Heart left ventricle (tissue), 16 donors: ENCODE measurements around the gene ZNF79. TPM values are rescaled to one million over a fixed set of nuclear protein-coding genes. Genes with fewer than 3 reads are reported as not detected.

Source experiments
- ATAC-seq, 4 donors: fragments of 200-7000 bp; cut with Tn5 transposase; one replicate each; pipeline ENCODE4 v1.9.1; 2020 to 2022; ENCODE audit warnings: moderate library complexity in 4 of 4, mild to moderate bottlenecking in 3 of 4, moderate number of reproducible peaks in 1 of 4
- DNase-seq, 5 donors: peaks; one replicate each; pipeline ENCODE4 v3.0.0-alpha.2; 2020
- H3K27ac ChIP-seq, 12 donors: fragments of 200-600 bp; sonication (generic) in 4 of 12; one replicate each; pipeline versions ENCODE4 v1.5.0 to v1.8.0; 2016 to 2022; ENCODE audit warnings: mild to moderate bottlenecking in 2 of 12
- H3K27me3 ChIP-seq, 9 donors: fragments of 200-600 bp; sonication (generic) in 2 of 9; one replicate each; pipeline versions ENCODE4 v1.5.1 to v1.8.0; 2016 to 2022; ENCODE audit warnings: mild to moderate bottlenecking in 3 of 9
- H3K36me3 ChIP-seq, 9 donors: fragments of 200-600 bp; sonication (generic) in 2 of 9; one replicate each; pipeline versions ENCODE4 v1.5.0 to v1.8.0; 2018 to 2022; ENCODE audit warnings: mild to moderate bottlenecking in 2 of 9
- H3K4me1 ChIP-seq, 12 donors: fragments of 200-600 bp; sonication (generic) in 4 of 12; one replicate each; pipeline versions ENCODE4 v1.5.0 to v1.8.0; 2016 to 2022; ENCODE audit warnings: mild to moderate bottlenecking in 3 of 12
- H3K4me3 ChIP-seq, 12 donors: fragments of 200-600 bp; sonication (generic) in 4 of 12; one replicate each; pipeline versions ENCODE4 v1.5.0 to v1.8.0; 2017 to 2022; ENCODE audit warnings: mild to moderate bottlenecking in 9 of 12, moderate library complexity in 4 of 12
- H3K9me3 ChIP-seq, 12 donors: fragments of 200-600 bp; sonication (generic) in 4 of 12; one replicate each; pipeline versions ENCODE4 v1.5.0 to v1.8.0; 2016 to 2022; ENCODE audit warnings: mild to moderate bottlenecking in 1 of 12
- CTCF ChIP-seq, 12 donors: fragments of 200-600 bp; sonication (generic) in 4 of 12; IDR thresholded peaks; one replicate each; pipeline versions ENCODE4 v1.5.0 to v1.8.0; 2018 to 2022; ENCODE audit warnings: antibody characterized with exemption in 12 of 12, mild to moderate bottlenecking in 5 of 12
- POLR2A ChIP-seq, 2 donors: fragments of 450-650 bp; IDR thresholded peaks; one replicate each; pipeline ENCODE4 v1.6.1; 2017; ENCODE audit warnings: antibody characterized with exemption in 2 of 2, mild to moderate bottlenecking in 2 of 2, moderate library complexity in 2 of 2
- WGBS, 4 donors: extraction: QIAGEN DNeasy Blood & Tissue Kit in 2 of 4; methylation state at CpG; one replicate each; pipeline versions ENCODE4 v1.1.5 to v1.1.7; 2013 to 2018; 5-methylcytosine and 5-hydroxymethylcytosine counted together
- intact Hi-C, 10 donors: fragments of 100-400 bp; cut with DNase I; formaldehyde crosslinking; loops; one replicate each; pipeline versions ENCODE4 v1.11.1 to v1.14.2; 2022
- long read RNA-seq, 3 donors: library from polyadenylated mRNA; unstranded; transcript quantifications; one replicate each; pipeline ENCODE4 v2.0.0, GENCODE V29; 2020 to 2021
- polyA plus RNA-seq, 2 donors: library from polyadenylated mRNA; stranded (reverse); fragments of 200-250 nt; gene quantifications; one replicate each; pipeline ENCODE4 v1.2.3, GENCODE V29; 2013
- total RNA-seq, 9 donors: library from RNA; depleted of rRNA in 2 of 9; stranded (reverse); fragments of >200 nt in 2 of 9; fragmentation: NEBNext Ultra II Directional in 3 of 9; extraction: Animal tissue kit (Norgen Biotek cat#: 25700) in 3 of 9; gene quantifications; one replicate each; pipeline versions ENCODE4 v1.1.0 to v1.2.4, GENCODE V29; 2016 to 2023
- donor health status: ischemic (EF 13 %, LVEDD 7.1; RV severe dilation, severe dysfunction).
- donor health status: healthy with polysubstance abuse.
- donor health status: DM: no; HTN: yes; CAD: no.
- donor health status: DM: no; HTN: no; CAD: no.
- donor health status: ischemic (EF 25% LVEDD 6.9; RV normal size, moderate dysfunction).
- donor health status: ischemic (EF 25% LVEDD 5.7; RV mildly dilated, moderate dysfunction).
- donor health status: healthy.
- donor health status: DM: yes; HTN: yes; CAD: no.
- donor health status: ischemic (EF 35%, LVEDD 5.7; RV mildly dilated, moderate dysfunction).
- donor health status: nonischemic (EF 11% LVEDD 7.7; RV severe dilation, severe dysfunction).
- donor health status: DM: yes; HTN: yes; CAD: no.
- donor health status: PGD.
- donor health status: ischemic (EF 29% LVEDD 5.4; RV normal size, mild dysfunction).
- donor health status: nonischemic (EF 23%, LVEDD 6.1; RV moderate dilation, normal function).

ZNF79 gene
- 1 to 10 TPM; 4.6 to 7.4 (median 5.8) TPM for total RNA-seq
- polyA plus RNA-seq: 1 to 10 TPM; 3.1 to 3.6 TPM
- long read RNA-seq, donor 1, partial matches to known transcripts: 0 of 3 reads
- long read RNA-seq, donor 1, other reads (novel, unspliced or antisense): 3 of 3 reads
- long read RNA-seq, donor 2, transcript ZNF79-203 (5 exons, 2,192 nt): major isoform, 12 of 26 reads
- long read RNA-seq, donor 2, transcript ZNF79-201 (5 exons, 2,078 nt): minor isoform, 7 of 26 reads
- long read RNA-seq, donor 2, partial matches to known transcripts: 0 of 26 reads
- long read RNA-seq, donor 2, other reads (novel, unspliced or antisense): 7 of 26 reads
- long read RNA-seq, donor 3, partial matches to known transcripts: 0 of 4 reads
- long read RNA-seq, donor 3, other reads (novel, unspliced or antisense): 3 of 4 reads

GRCh38 chr9:127423934-127424675 is at the start of gene ZNF79:
Gene ZNF79 (plus strand): TSS chr9:127424382. CDS start chr9:127424788, 406 bp downstream.
- H3K27me3 ChIP-seq: no peaks in the 10 kb centered on the region
- no peaks in the 10 kb centered on the region for H3K9me3 ChIP-seq
- TF ChIP-seq POLR2A (IDR thresholded peaks at IDR 0.05) (peak in 1 of 2 donors; percentile 67), CTCF (IDR thresholded peaks at IDR 0.05) (no peak)
- intact Hi-C loops: loop anchor here in 3 of 10 donors (1.0 to 2.0 kb wide), 2 partner anchors 27 kb away; partner anchors contain the start of genes LRSAM1 (in 3 of the 3), RPL12 (in 3 of the 3) and SLC2A8 (in 1 of the 3)
- peak within 1 kb of the TSS; percentile 69 to 95 (median 92) for H3K27ac ChIP-seq
- peak; percentile 97 to 99 (median 98) for ATAC-seq
- H3K36me3 ChIP-seq: peaks cover 0 to 22% (median 13%) of the 10 kb centered on the region in 9 donors
- H3K4me3 ChIP-seq: peak within 1 kb of the TSS; percentile 57 to 97 (median 78)
- DNase-seq: peak; percentile 94 to 96 (median 95)
- peaks cover 10 to 46% (median 27%) of the 10 kb centered on the region in 12 donors for H3K4me1 ChIP-seq
- 0% methylated on average over 53 to 54 of the region's 54 CpGs for WGBS, 4 donors

GRCh38 chr9:127380479-127380878 is 43.7 kb upstream of the ZNF79 start:
- intact Hi-C loops: no loop called here
- no peaks in the 10 kb centered on the region for H3K36me3 ChIP-seq
- H3K27me3 ChIP-seq: no peaks in the 10 kb centered on the region
- no peak overlapping the region for H3K27ac ChIP-seq
- 92 to 97% (median 94%) methylated on average over 3 of the region's 3 CpGs for WGBS, 4 donors
- no peak overlapping the region for H3K4me3 ChIP-seq
- TF ChIP-seq POLR2A (IDR thresholded peaks at IDR 0.05) (no peak), CTCF (IDR thresholded peaks at IDR 0.05) (no peak)
- ATAC-seq (no peak), DNase-seq (no peak)
- H3K4me1 ChIP-seq: no peaks in the 10 kb centered on the region
- peaks cover 0 to 11% (median 2%) of the 10 kb centered on the region in 12 donors for H3K9me3 ChIP-seq

- no peak overlapping the region for H3K4me3 ChIP-seq
- H3K36me3 ChIP-seq: peaks cover 0 to 10% (median 0%) of the 10 kb centered on the region in 9 donors
- TF ChIP-seq CTCF (IDR thresholded peaks at IDR 0.05): no peak
- no peak for TF ChIP-seq POLR2A (IDR thresholded peaks at IDR 0.05)
- 76 to 95% (median 85%) methylated on average over 2 of the region's 2 CpGs for WGBS, 4 donors
- intact Hi-C loops: no loop called here
- DNase-seq (no peak), ATAC-seq (no peak)
- H3K27me3 ChIP-seq: no peaks in the 10 kb centered on the region
- H3K27ac ChIP-seq: no peak overlapping the region
- peaks cover 0 to under 1% (median 0%) of the 10 kb centered on the region in 12 donors for H3K4me1 ChIP-seq
- peaks cover 0 to 11% (median 2%) of the 10 kb centered on the region in 12 donors for H3K9me3 ChIP-seq
Measured at GRCh38 chr9:127382541-127382940, 41.6 kb upstream of the ZNF79 start.
